ENCODE results near the gene MAP3K14. TPM values are rescaled to one million over a fixed set of nuclear protein-coding genes. Genes with fewer than 3 reads are reported as not detected.
A peak's percentile ranks its signal among the peaks of the same experiment; 100 is the strongest.

The MAP3K14 gene
- total RNA-seq (2021) (3.0 and 5.5 TPM in 2 replicates), Bru-seq, nascent RNA (percentile 55 among the genes with signal in this experiment), BruChase-seq, experiment 1, labeled RNA remaining after a 2-hour chase (percentile 52 among the genes with signal in this experiment), BruChase-seq, experiment 2, labeled RNA remaining after a 6-hour chase (percentile 54 among the genes with signal in this experiment)
- long read RNA-seq, full-length matches to known transcripts: 2 of 2 reads
- long read RNA-seq, partial matches to known transcripts: 0 of 2 reads
- long read RNA-seq, other reads (novel, unspliced or antisense): 0 of 2 reads

DNA sequence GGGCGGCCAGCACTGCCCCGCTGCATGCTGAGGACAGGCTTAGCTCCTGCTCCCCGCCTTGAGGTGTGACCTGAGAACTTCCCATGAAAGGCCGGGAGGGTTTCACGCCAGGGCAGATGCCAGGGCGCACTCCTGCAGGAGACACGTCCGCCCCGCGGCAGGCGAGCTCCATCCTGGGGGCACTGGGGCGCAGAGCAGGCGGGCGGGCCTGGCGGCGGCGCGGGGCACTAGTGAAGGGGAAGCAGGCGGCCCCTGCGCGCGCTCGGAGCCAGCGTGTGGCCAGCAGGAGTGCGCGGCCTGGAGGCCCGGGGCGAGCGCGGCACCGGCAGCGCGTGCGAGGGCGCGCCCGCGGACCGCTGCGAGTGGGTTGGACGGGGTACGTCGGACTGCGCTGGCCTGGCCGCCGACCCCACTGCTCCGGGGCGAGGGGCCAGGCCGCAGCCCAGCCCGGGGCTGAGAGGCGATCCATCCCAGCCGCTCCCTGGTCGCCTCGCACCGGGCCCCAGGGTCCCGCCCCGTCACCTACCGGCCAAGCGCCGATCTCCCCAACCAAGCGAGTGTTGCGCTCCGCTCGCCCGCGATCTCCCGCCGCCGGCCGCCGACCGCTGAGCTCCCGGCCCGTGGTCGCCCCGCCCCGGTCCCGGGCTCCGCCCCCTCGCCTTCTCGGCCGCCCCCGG is at the start of gene MAP3K14:
Gene MAP3K14, minus strand, starts transcription at position 587 of the 677 bp plus-strand sequence. CDS start 26,275 bp downstream, outside the sequence.
- BruUV-seq (replicated peaks): no TSS peak
- intact Hi-C loops (cut with micrococcal nuclease; ENCODE audit: unreplicated experiment): loop anchor here (10.0 kb wide), 1 partner anchor 58 kb away; no protein-coding TSS in a partner anchor
- H3K9me3 ChIP-seq (ENCODE audit: low read depth, low read length, poor library complexity, severe bottlenecking): no peaks in the 10 kb centered on the region
- peak within 1 kb of the TSS; percentile 67 for H3K4me3 ChIP-seq (ENCODE audit: low read depth, low read length, poor library complexity, severe bottlenecking)
- no peak for TF ChIP-seq EZH2 (IDR thresholded peaks at IDR 0.05; ENCODE audit: borderline replicate concordance, low read depth, low read length, poor library complexity, severe bottlenecking)
- TF ChIP-seq, protein P1, sequence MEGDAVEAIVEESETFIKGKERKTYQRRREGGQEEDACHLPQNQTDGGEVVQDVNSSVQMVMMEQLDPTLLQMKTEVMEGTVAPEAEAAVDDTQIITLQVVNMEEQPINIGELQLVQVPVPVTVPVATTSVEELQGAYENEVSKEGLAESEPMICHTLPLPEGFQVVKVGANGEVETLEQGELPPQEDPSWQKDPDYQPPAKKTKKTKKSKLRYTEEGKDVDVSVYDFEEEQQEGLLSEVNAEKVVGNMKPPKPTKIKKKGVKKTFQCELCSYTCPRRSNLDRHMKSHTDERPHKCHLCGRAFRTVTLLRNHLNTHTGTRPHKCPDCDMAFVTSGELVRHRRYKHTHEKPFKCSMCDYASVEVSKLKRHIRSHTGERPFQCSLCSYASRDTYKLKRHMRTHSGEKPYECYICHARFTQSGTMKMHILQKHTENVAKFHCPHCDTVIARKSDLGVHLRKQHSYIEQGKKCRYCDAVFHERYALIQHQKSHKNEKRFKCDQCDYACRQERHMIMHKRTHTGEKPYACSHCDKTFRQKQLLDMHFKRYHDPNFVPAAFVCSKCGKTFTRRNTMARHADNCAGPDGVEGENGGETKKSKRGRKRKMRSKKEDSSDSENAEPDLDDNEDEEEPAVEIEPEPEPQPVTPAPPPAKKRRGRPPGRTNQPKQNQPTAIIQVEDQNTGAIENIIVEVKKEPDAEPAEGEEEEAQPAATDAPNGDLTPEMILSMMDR (conservative IDR thresholded peaks at IDR 0.05; ENCODE audit: low read depth, low read length): no peak
- ChIA-PET CTCF (interaction anchor here (0.6 to 1.4 kb wide), 2 partner anchors 23 to 97 kb away, joined by 3 read pairs; no protein-coding TSS in a partner anchor), POLR2A (ENCODE audit: low non-redundant PET) (interaction anchor here (0.6 kb wide), 1 partner anchor 39 kb away, joined by 5 read pairs; no protein-coding TSS in a partner anchor)
- peaks cover 16% of the 10 kb centered on the region for H3K4me1 ChIP-seq (ENCODE audit: insufficient read depth, low read length, poor library complexity, severe bottlenecking)
- peak; percentile 48 for DNase-seq (ENCODE audit: low spot score)
- peak within 1 kb of the TSS; percentile 80 for H3K27ac ChIP-seq (ENCODE audit: low read depth, low read length, poor library complexity, severe bottlenecking)
- H3K36me3 ChIP-seq (ENCODE audit: insufficient read depth, low read length, poor library complexity, severe bottlenecking): no peaks in the 10 kb centered on the region
- H3K27me3 ChIP-seq (replicated peaks; ENCODE audit: insufficient read depth, low read depth, low read length, poor library complexity): no peaks in the 10 kb centered on the region

DNA sequence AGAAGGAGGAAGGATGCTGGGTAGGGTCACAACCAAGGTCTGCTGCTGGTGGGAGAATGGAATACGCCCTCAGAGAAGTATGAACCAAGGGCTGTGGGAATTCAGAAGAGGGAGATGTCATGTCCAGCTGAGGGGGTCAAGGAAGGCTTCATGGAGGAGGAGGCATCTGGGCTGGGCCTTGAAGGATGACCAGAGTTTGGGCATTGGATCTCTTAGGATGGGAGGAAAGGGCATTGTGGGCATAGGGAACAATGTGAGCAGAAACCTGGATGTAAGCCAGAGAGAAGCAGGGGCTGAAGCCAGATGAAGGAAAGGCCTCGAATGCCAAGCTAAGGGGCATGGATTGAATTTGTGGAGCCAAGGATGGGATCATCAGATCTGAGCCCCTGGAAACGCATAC is 49.2 kb upstream of the MAP3K14 start:
- no peak for DNase-seq (ENCODE audit: low spot score)
- TF ChIP-seq EZH2 (IDR thresholded peaks at IDR 0.05; ENCODE audit: borderline replicate concordance, low read depth, low read length, poor library complexity, severe bottlenecking): no peak
- TF ChIP-seq, protein P1 (conservative IDR thresholded peaks at IDR 0.05; ENCODE audit: low read depth, low read length): no peak
- BruUV-seq (replicated peaks): no TSS peak
- Histone ChIP-seq H3K4me3 (ENCODE audit: low read depth, low read length, poor library complexity, severe bottlenecking) (no peak overlapping the region), H3K4me1 (ENCODE audit: insufficient read depth, low read length, poor library complexity, severe bottlenecking) (peaks cover 1% of the 10 kb centered on the region), H3K27me3 (replicated peaks; ENCODE audit: insufficient read depth, low read depth, low read length, poor library complexity) (no peaks in the 10 kb centered on the region), H3K27ac (ENCODE audit: low read depth, low read length, poor library complexity, severe bottlenecking) (no peak overlapping the region), H3K9me3 (ENCODE audit: low read depth, low read length, poor library complexity, severe bottlenecking) (no peaks in the 10 kb centered on the region), H3K36me3 (ENCODE audit: insufficient read depth, low read length, poor library complexity, severe bottlenecking) (no peaks in the 10 kb centered on the region)
- CTCF ChIA-PET: no interaction called here
- intact Hi-C loops (cut with micrococcal nuclease; ENCODE audit: unreplicated experiment): no loop called here
- POLR2A ChIA-PET (ENCODE audit: low non-redundant PET): no interaction called here

DNA sequence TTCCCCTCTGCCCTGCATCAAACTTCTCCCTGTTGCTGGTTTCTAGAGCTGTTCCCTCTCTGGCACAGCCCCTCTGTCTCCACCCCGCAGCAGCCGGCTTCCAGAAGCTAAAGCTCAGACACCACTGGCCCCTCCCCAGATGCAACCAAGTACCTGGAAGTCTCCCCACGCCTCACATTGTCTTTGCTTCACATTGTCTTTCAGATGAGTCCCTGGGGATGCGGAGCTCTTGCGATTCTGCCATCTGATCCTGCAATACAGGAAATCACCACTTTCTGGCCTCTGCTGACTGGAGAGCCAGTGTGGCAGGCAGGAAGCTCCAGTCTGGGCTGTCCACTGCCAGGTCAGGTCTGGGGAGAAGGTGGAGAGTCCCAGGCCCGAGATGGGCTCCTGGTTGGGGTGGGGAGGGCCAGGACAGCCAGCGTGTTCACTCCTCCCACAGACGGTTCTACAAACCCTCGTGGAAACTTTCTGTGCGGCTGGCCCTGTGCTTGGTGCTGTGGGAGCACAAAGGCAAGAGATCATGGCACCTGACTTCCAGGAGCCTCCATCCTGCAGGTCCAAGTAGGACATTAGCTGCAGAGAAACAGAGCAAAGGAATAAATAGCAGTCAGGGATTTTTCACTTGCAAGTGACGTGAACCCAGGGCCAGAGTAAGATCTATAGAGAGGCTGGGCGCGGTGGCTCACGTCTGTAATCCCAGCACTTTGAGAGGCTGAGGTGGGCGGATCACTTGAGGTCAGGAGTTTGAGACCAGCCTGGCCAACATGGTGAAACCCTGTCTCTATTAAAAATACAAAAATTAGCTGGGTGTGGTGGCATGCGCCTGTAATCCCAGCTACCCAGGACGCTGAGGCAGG is 47.9 kb upstream of the MAP3K14 start:
- no peak overlapping the region for H3K27ac ChIP-seq (ENCODE audit: low read depth, low read length, poor library complexity, severe bottlenecking)
- no peaks in the 10 kb centered on the region for H3K9me3 ChIP-seq (ENCODE audit: low read depth, low read length, poor library complexity, severe bottlenecking)
- ChIA-PET POLR2A (ENCODE audit: low non-redundant PET) (no interaction called here), CTCF (no interaction called here)
- no TSS peak for BruUV-seq (replicated peaks)
- peak; percentile 30 for DNase-seq (ENCODE audit: low spot score)
- intact Hi-C loops (cut with micrococcal nuclease; ENCODE audit: unreplicated experiment): no loop called here
- no peaks in the 10 kb centered on the region for H3K4me1 ChIP-seq (ENCODE audit: insufficient read depth, low read length, poor library complexity, severe bottlenecking)
- no peaks in the 10 kb centered on the region for H3K27me3 ChIP-seq (replicated peaks; ENCODE audit: insufficient read depth, low read depth, low read length, poor library complexity)
- H3K4me3 ChIP-seq (ENCODE audit: low read depth, low read length, poor library complexity, severe bottlenecking): no peak overlapping the region
- no peaks in the 10 kb centered on the region for H3K36me3 ChIP-seq (ENCODE audit: insufficient read depth, low read length, poor library complexity, severe bottlenecking)
- TF ChIP-seq, protein P1 (conservative IDR thresholded peaks at IDR 0.05; ENCODE audit: low read depth, low read length): no peak
- no peak for TF ChIP-seq EZH2 (IDR thresholded peaks at IDR 0.05; ENCODE audit: borderline replicate concordance, low read depth, low read length, poor library complexity, severe bottlenecking)

Data from A673 (cell line).